Parathyroid adenoma (tissue), 2 donors: Measurements from ENCODE around the gene MSL3.
A peak's percentile ranks its signal among the peaks of the same experiment; 100 is the strongest.

Experiments
- H2AFZ ChIP-seq: fragments of 300-600 bp; sonication (generic); one replicate; pipeline ENCODE4 v1.7.0; 2017; ENCODE audit warnings: antibody characterized with exemption, mild to moderate bottlenecking
- H3K27ac ChIP-seq: fragments of 300-600 bp; sonication (generic); one replicate; pipeline ENCODE4 v1.7.0; 2017
- H3K27me3 ChIP-seq: fragments of 300-600 bp; sonication (generic); one replicate; pipeline ENCODE4 v1.7.0; 2017; ENCODE audit warnings: low read length; ENCODE audit not compliant: control insufficient read depth, insufficient read depth
- H3K36me3 ChIP-seq: fragments of 300-600 bp; sonication (generic); one replicate; pipeline ENCODE4 v1.7.0; 2017; ENCODE audit warnings: low read length; ENCODE audit not compliant: control insufficient read depth, insufficient read depth
- H3K4me1 ChIP-seq: fragments of 300-600 bp; sonication (generic); one replicate; pipeline ENCODE4 v1.7.0; 2017; ENCODE audit warnings: control low read depth
- H3K4me2 ChIP-seq: fragments of 300-600 bp; sonication (generic); one replicate; pipeline ENCODE4 v1.7.0; 2017; ENCODE audit warnings: low read length
- H3K4me3 ChIP-seq: fragments of 300-600 bp; sonication (generic); one replicate; pipeline ENCODE4 v1.7.0; 2017; ENCODE audit warnings: low read depth, low read length
- H3K79me2 ChIP-seq: fragments of 300-600 bp; sonication (generic); one replicate; pipeline ENCODE4 v1.7.0; 2017; ENCODE audit warnings: control low read depth
- H3K9ac ChIP-seq: fragments of 300-600 bp; sonication (generic); one replicate; pipeline ENCODE4 v1.7.0; 2017; ENCODE audit warnings: mild to moderate bottlenecking
- H3K9me3 ChIP-seq: fragments of 300-600 bp; sonication (generic); one replicate; pipeline ENCODE4 v1.7.0; 2017; ENCODE audit warnings: low read length; ENCODE audit not compliant: control insufficient read depth
- CTCF ChIP-seq: fragments of 300-600 bp; sonication (generic); IDR thresholded peaks from one replicate; pipeline ENCODE4 v1.7.0; 2017; ENCODE audit warnings: antibody characterized with exemption, mild to moderate bottlenecking
- donor health status: primary hyperparathyroidism.

The MSL3 gene

GRCh38 chrX:11778230-11778629 is 20.2 kb downstream of the MSL3 start:
- H3K27ac ChIP-seq: no peak overlapping the region
- H2AFZ ChIP-seq: no peak overlapping the region
- H3K4me1 ChIP-seq: no peaks in the 10 kb centered on the region
- no peaks in the 10 kb centered on the region for H3K9me3 ChIP-seq
- H3K27me3 ChIP-seq: no peaks in the 10 kb centered on the region
- no peak overlapping the region for H3K9ac ChIP-seq
- TF ChIP-seq CTCF: no peak
- no peaks in the 10 kb centered on the region for H3K79me2 ChIP-seq
- H3K36me3 ChIP-seq: no peaks in the 10 kb centered on the region
- H3K4me2 ChIP-seq: no peak overlapping the region
- no peak overlapping the region for H3K4me3 ChIP-seq

GRCh38 chrX:11781133-11781532 is 23.1 kb downstream of the MSL3 start:
- no peak overlapping the region for H3K4me3 ChIP-seq

GRCh38 chrX:11781734-11782370 is 23.8 kb downstream of the MSL3 start:
- no peak overlapping the region for H3K9ac ChIP-seq
- H3K9me3 ChIP-seq: no peaks in the 10 kb centered on the region
- no peak overlapping the region for H3K4me3 ChIP-seq
- H3K4me2 ChIP-seq: no peak overlapping the region
- H2AFZ ChIP-seq: no peak overlapping the region
- no peaks in the 10 kb centered on the region for H3K4me1 ChIP-seq
- TF ChIP-seq CTCF: no peak
- H3K79me2 ChIP-seq: no peaks in the 10 kb centered on the region
- no peak overlapping the region for H3K27ac ChIP-seq
- no peaks in the 10 kb centered on the region for H3K27me3 ChIP-seq
- no peaks in the 10 kb centered on the region for H3K36me3 ChIP-seq

More at GRCh38 chrX:11781133-11781532, 23.1 kb downstream of the MSL3 start:
- H3K27me3 ChIP-seq: no peaks in the 10 kb centered on the region
- H3K79me2 ChIP-seq: no peaks in the 10 kb centered on the region
- H3K4me2 ChIP-seq: no peak overlapping the region
- H3K36me3 ChIP-seq: no peaks in the 10 kb centered on the region
- no peak overlapping the region for H3K9ac ChIP-seq
- no peak for TF ChIP-seq CTCF
- H2AFZ ChIP-seq: no peak overlapping the region
- H3K9me3 ChIP-seq: no peaks in the 10 kb centered on the region
- no peaks in the 10 kb centered on the region for H3K4me1 ChIP-seq
- H3K27ac ChIP-seq: no peak overlapping the region

GRCh38 chrX:11784543-11784942 is 26.5 kb downstream of the MSL3 start:
- H3K4me1 ChIP-seq: no peaks in the 10 kb centered on the region
- H3K9me3 ChIP-seq: no peaks in the 10 kb centered on the region
- H3K27me3 ChIP-seq: no peaks in the 10 kb centered on the region
- no peaks in the 10 kb centered on the region for H3K79me2 ChIP-seq
- no peak overlapping the region for H3K27ac ChIP-seq
- H3K4me3 ChIP-seq: no peak overlapping the region
- no peak for TF ChIP-seq CTCF
- no peaks in the 10 kb centered on the region for H3K36me3 ChIP-seq
- no peak overlapping the region for H2AFZ ChIP-seq
- no peak overlapping the region for H3K4me2 ChIP-seq
- H3K9ac ChIP-seq: no peak overlapping the region

- Histone ChIP-seq H3K4me1 (no peaks in the 10 kb centered on the region), H2AFZ (peak overlapping the region; percentile 60), H3K36me3 (no peaks in the 10 kb centered on the region), H3K4me3 (no peak overlapping the region), H3K9me3 (no peaks in the 10 kb centered on the region), H3K27ac (no peak overlapping the region), H3K4me2 (no peak overlapping the region), H3K9ac (no peak overlapping the region), H3K27me3 (no peaks in the 10 kb centered on the region), H3K79me2 (no peaks in the 10 kb centered on the region)
- TF ChIP-seq CTCF: no peak
Measured at GRCh38 chrX:11786862-11787261, 28.8 kb downstream of the MSL3 start.
